ENCODE data around the gene MAPK14. TPM values are rescaled to one million over a fixed set of nuclear protein-coding genes. Genes with fewer than 3 reads are reported as not detected.

Gene MAPK14
- total and polyA plus RNA-seq, 3 donors from 2014 or later: 21.8 to 58.3 (median 57.3) TPM

DNA sequence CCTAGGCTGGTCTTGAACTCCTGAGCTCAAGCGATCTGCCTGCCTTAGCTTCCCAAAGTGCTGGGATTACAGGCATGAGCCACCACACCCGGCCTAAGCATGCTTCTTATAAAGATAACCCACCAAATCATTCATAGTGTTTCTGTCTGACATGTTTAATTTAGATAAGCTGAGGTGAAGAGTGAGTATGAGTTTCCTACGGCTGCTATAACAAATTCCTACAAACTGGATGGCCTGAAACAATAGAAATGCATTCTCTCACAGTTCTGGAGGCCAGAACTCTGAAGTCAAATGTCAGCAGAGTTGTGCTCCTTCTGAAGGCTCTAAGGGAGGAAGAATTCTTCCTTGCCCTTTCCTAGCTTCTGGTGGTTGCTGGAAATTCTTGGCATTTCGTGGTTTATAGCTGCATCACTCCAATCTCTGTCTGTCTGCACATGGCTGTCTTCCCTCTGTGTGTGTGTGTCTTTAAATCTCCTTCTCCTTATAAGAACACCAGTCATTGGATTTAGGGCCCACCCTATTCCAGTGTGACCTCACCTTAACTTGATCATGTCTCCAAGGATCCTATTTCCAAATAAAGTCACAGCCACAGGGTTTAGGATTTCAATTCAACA is 132.6 kb downstream of the MAPK14 start:
- TF ChIP-seq CTCF (IDR thresholded peaks at IDR 0.05): no peak
- no peak for TF ChIP-seq POLR2A (IDR thresholded peaks at IDR 0.05)
- H3K9me3 ChIP-seq: no peaks in the 10 kb centered on the region
- H3K27ac ChIP-seq: no peak overlapping the region
- no peaks in the 10 kb centered on the region for H3K36me3 ChIP-seq (ENCODE audit: low read depth, missing control alignments)
- no peaks in the 10 kb centered on the region for H3K27me3 ChIP-seq
- intact Hi-C loops (cut with DNase I; ENCODE audit: low total_unique reads): no loop called here
- WGBS, 2 donors: 93 to 95% methylated on average over 4 of the region's 4 CpGs
- H3K4me3 ChIP-seq: no peak overlapping the region
- no peak for DNase-seq
- H3K4me1 ChIP-seq: peaks cover 2% of the 10 kb centered on the region

Other genes with a start within 250 kb of the MAPK14 start
- not detected for gene CLPSL1, start 246.8 kb upstream of the MAPK14 start, total RNA-seq
- gene CLPSL1, start 246.8 kb upstream of the MAPK14 start, polyA plus RNA-seq (ENCODE audit: insufficient read depth, low read depth, low replicate concordance): not detected
- gene CLPS, start 230.5 kb upstream of the MAPK14 start, total RNA-seq: 1 to 10 TPM in 1 of 2 donors, not detected in 1; 1.2 TPM
- gene CLPS, start 230.5 kb upstream of the MAPK14 start, polyA plus RNA-seq (ENCODE audit: insufficient read depth, low read depth, low replicate concordance): not detected
- gene LHFPL5, start 222.5 kb upstream of the MAPK14 start, total RNA-seq: under 1 TPM; 0.24 to 0.50 TPM
- gene LHFPL5, start 222.5 kb upstream of the MAPK14 start, polyA plus RNA-seq (ENCODE audit: insufficient read depth, low read depth, low replicate concordance): not detected
- 10 to 100 TPM; 77.3 to 84.6 TPM for gene SRPK1, start 106.7 kb upstream of the MAPK14 start, total RNA-seq
- 86.3 TPM for gene SRPK1, start 106.7 kb upstream of the MAPK14 start, polyA plus RNA-seq (ENCODE audit: insufficient read depth, low read depth, low replicate concordance)
- 10 to 100 TPM; 52.0 to 66.9 TPM for gene SLC26A8, start 3.2 kb upstream of the MAPK14 start, total RNA-seq
- 160 TPM for gene SLC26A8, start 3.2 kb upstream of the MAPK14 start, polyA plus RNA-seq (ENCODE audit: insufficient read depth, low read depth, low replicate concordance)
- 10 to 100 TPM; 57.5 to 61.7 TPM for gene MAPK13, start 102.7 kb downstream of the MAPK14 start, total RNA-seq
- gene MAPK13, start 102.7 kb downstream of the MAPK14 start, polyA plus RNA-seq (ENCODE audit: insufficient read depth, low read depth, low replicate concordance): 109 TPM
- 100 to 1,000 TPM; 102 to 104 TPM for gene BRPF3, start 168.9 kb downstream of the MAPK14 start, total RNA-seq
- gene BRPF3, start 168.9 kb downstream of the MAPK14 start, polyA plus RNA-seq (ENCODE audit: insufficient read depth, low read depth, low replicate concordance): 70.5 TPM
- 1 to 10 TPM; 2.4 to 3.5 TPM for gene PNPLA1, start 242.3 kb downstream of the MAPK14 start, total RNA-seq
- 2.1 TPM for gene PNPLA1, start 242.3 kb downstream of the MAPK14 start, polyA plus RNA-seq (ENCODE audit: insufficient read depth, low read depth, low replicate concordance)